HG02970 (cell line): ENCODE results near the gene FKBP4.
"Not testable (repeated sequence)": the region's sequence is repeated elsewhere in the genome, so short reads cannot be mapped to it uniquely, and the experiment has no call there.

Experiments used
- ATAC-seq: cut with Tn5 transposase; IDR thresholded peaks from one replicate; pipeline ENCODE4 v1.9.1; 2021; ENCODE audit warnings: mild to moderate bottlenecking, moderate library complexity, moderate number of reproducible peaks; ENCODE audit not compliant: unreplicated experiment, low FRiP score

The FKBP4 gene, protein sequence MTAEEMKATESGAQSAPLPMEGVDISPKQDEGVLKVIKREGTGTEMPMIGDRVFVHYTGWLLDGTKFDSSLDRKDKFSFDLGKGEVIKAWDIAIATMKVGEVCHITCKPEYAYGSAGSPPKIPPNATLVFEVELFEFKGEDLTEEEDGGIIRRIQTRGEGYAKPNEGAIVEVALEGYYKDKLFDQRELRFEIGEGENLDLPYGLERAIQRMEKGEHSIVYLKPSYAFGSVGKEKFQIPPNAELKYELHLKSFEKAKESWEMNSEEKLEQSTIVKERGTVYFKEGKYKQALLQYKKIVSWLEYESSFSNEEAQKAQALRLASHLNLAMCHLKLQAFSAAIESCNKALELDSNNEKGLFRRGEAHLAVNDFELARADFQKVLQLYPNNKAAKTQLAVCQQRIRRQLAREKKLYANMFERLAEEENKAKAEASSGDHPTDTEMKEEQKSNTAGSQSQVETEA

DNA sequence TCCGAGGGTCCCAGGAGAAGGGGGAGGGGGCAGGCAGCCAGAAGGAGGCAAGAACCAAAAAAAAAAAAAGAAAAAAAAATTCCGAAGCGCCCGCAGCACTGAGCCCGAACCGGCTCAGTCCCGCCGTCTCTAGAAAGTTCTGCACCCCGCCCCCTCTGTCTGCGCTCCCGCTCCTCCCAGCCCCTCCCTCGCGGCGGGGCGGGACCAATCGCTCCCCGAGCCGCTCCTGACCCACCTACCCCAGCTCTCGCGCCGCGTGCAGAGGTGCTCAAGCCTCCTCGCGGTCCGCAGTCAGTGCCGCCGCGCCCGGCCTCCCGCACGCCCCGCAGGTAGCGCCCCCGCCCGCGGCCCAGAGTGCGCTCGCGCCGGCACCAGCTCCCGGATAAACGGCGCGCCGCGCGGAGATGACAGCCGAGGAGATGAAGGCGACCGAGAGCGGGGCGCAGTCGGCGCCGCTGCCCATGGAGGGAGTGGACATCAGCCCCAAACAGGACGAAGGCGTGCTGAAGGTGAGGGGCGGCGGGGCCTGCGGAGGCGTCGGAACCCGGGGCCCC, at the start of gene FKBP4:
Gene FKBP4, plus strand, starts transcription at position 235 of the 554 bp plus-strand sequence. Its CDS starts 170 bp downstream, at position 405.
- peak; percentile 71 for ATAC-seq

- ATAC-seq = no peak
Observed at GRCh38 chr12:2745655-2746054, 49.1 kb upstream of the FKBP4 start.

DNA sequence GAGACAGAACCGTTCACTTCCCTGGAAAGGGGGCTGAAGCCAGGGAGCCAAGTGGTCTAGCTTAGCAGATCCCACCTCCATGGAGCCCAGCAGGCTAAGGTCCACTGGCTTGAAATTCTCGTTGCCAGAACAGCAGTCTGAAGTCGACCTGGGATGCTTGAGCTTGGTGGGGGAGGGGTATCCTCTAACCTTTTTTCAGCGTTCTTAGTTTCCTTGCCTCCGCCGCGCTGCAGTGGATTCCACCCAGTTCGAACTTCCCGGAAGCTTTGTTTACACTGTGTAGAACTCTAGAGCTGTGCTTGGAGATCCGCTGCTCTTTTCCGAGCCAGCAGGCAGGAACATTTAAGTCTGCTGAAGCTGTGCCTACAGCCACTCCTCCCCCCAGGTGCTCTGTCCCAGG, 45.2 kb upstream of the FKBP4 start:
- no peak for ATAC-seq

DNA sequence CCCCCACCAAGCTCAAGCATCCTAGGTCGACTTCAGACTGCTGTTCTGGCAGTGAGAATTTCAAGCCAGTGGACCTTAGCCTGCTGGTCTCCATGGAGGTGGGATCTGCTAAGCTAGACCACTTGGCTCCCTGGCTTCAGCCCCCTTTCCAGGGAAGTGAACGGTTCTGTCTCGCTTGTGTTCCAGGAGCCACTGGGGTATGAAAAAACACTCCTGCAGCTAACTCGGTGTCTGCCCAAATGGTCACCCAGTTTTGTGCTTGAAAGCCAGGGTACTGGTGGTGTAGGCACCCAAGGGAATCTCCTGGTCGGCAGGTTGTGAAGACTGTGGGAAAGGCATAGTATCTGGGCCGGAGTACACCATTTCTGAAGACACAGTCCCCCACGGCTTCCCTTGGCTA, 44.6 kb upstream of the FKBP4 start:
- ATAC-seq = no peak

DNA sequence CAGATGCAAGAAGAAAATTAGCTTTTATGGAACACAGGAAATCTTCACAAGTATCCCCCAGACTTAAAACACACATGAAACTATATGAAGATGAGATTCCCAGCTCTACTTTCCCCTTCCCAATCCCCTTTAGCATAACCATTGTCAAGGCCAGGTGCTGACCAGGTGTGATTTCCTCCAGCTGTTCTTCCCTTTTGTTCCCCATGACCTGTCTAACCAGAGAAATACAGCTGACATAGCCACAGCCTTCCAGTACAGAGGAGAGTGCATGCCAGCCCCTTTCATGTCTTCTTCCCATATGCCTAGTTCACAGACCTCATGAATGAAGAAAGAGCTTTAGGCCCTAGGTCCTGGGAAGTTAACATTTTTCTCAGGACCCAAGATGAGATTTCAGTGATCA, 43.5 kb upstream of the FKBP4 start:
- no peak for ATAC-seq

- no peak for ATAC-seq
Observed at GRCh38 chr12:2751686-2752085, 43.1 kb upstream of the FKBP4 start.

DNA sequence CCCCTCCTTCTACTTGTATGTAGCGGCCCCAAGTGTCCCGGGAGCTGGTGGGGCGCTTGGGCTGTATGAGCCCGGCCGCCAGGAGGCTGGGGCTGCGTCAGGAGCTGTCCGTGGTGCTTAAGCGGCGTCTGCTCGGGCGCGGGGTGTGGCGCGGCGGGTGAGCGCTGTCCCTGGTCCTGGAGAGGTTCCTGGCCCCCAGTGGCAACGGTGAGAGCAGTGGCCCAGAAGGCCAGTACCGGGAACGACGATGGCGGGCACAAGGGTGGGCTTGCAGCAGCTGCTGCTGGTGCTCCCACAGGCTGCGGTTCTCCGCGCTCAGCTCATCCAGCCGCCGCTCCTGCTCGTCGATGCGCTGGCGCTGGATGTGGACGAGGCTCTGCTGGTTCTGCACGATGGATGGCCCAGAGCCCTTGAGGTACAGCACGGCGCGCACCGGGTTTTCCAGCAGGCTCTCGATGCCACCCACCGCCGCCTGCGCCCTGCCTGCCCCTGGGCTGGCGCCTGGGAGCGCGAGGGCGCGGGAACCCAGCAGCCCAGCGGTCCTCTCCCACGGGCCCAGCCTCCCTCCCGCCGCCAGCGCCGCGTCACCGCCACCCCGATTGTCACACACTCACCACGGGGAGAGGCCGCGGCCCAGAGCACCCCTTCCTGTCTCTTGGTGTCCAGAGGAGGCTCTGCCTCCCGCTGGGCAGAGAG, 41.9 kb upstream of the FKBP4 start:
- ATAC-seq = no peak

DNA sequence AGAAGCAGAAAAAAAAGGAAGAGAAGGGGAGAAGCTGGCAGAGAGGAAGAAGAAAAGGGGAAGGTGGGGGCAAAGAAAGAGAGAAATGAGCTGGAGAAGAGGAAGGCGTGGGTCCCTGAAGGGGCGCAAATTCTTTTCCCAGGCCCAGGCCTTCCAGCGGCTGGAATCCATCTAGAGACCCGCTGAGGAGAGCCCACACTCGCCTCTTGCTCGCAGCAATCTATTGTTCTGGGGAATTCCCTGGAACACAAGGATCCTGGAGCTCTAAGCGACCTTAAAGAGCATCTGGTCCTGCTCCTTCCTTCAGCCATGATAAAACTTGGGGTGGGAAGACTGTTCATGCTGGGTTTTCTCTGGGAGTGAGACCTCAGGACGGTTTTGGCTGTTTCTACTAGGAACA, 41.2 kb upstream of the FKBP4 start:
- no peak for ATAC-seq

GRCh38 chr12:2754208-2754607, 40.6 kb upstream of the FKBP4 start:
- ATAC-seq = no peak

- no peak for ATAC-seq
Observed at GRCh38 chr12:2756756-2757155, 38.0 kb upstream of the FKBP4 start.

GRCh38 chr12:2759733-2760132, 35.0 kb upstream of the FKBP4 start:
- ATAC-seq = no peak

DNA sequence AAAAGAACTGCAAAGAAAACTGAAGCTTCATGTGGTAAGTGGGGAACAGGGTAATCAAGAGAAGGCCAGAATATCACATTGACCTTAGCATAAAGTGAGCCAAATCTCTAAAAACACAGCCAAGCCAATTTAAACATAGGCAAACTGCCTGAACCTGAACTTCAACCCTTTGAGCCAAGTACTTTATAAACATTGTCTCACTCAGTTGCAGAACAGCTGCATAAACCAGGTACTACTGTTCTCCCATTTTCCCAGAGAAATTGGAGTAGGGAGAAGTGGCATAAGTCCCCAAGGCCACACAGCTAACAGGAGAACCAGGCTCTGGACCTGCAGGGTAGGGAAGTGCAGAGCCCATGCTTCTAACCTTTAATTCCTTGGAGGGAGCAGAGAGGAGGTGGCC, 30.4 kb upstream of the FKBP4 start:
- no peak for ATAC-seq

DNA sequence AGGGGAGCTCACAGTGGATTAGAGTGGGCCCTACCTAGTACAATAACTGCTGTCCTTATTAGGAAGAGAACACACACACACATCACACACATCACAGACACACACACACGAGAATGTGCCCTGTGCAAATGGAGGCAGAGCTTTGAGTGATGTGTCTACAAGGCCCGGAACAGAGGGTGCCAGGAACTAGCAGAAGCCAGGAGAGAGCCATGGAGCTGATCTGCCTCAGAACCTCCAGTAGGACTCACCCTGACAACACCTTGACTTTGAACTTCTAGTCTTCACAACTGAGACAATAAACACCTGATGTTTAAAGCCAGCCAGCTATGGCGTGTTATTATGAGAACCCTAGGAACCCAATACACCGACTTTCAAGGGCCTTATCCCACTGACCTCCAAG, 29.7 kb upstream of the FKBP4 start:
- no peak for ATAC-seq

GRCh38 chr12:2765608-2766007, 29.2 kb upstream of the FKBP4 start:
- ATAC-seq = no peak

DNA sequence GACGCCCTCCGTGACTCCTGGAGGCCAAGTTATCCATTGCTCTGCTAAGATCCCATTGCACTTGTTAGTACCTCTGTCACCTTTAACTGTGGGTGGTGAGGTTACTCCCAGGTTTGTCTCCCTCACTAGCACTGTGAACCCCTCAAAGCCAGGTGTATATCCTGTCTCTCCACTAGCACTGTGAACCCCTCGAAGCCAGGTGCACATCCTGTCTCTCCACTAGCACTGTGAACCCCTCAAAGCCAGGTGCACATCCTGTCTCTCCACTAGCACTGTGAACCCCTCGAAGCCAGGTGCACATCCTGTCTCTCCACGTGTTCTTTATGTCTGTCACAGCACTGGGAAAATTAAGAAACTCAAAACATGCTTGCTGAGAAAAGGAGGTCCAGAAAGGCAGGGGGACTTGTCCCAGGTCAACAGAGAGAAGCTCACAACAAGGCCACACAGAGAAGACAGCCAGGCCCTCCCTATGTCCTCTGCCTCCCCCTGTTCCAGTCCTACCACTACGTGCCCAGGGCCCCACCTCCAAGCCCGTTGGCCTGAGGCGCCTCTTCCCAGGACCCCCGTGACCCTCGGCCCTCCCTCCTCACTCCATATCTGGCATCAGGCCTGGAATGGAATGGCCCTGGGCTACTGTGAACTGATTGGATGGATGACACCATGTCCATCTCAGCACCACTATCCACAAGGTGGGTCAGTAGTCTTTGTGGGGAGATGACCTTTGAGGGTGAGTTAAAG, 26.4 kb upstream of the FKBP4 start:
- no peak for ATAC-seq

DNA sequence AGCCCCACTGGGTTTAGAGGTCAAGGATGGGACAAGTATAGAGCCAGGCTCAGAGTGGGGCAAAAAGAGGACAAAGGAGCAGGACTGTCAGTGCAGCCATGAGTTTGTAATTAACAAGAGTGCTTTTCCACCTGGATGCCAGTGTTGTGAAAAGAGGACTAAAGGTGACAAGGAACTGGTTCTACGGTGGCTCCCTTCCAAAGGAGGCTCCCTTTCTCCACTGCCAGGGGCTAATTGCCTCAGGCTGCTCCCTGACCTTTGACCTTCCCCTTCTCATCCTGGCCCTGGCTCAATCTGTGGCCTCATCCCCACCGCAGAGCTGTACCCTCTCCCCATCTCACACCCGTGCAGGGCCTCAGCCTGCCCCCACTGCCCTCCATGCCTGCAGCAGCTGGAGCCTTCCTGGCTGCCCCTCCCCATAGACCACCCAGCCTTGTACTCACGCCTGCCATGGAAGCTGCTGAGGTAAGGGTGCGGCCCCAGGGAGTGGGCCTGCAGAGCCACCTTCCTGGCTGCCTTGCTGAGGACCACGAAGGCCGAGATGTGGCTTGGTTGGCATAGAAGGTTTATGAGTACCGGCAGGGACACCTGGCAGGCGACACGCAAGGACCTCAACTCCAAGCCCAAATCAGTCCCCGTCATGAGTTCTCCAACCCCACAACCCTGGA, 24.8 kb upstream of the FKBP4 start:
- no peak for ATAC-seq

- not testable (repeated sequence) for ATAC-seq
Observed at GRCh38 chr12:2770544-2770943, 24.2 kb upstream of the FKBP4 start.

- ATAC-seq = no peak
Observed at GRCh38 chr12:2772370-2772769, 22.4 kb upstream of the FKBP4 start.

GRCh38 chr12:2773199-2773875, 21.4 kb upstream of the FKBP4 start:
- no peak for ATAC-seq

- no peak for ATAC-seq
Observed at GRCh38 chr12:2775431-2775830, 19.3 kb upstream of the FKBP4 start.
